Psoas muscle (tissue), 8 donors: ENCODE measurements around the gene KCNS3. TPM values are rescaled to one million over a fixed set of nuclear protein-coding genes. Genes with fewer than 3 reads are reported as not detected.
"Not testable (repeated sequence)": the region's sequence is repeated elsewhere in the genome, so short reads cannot be mapped to it uniquely, and the experiment has no call there.

Experiments
- ATAC-seq, 4 donors: fragments of 200-7000 bp; cut with Tn5 transposase; one replicate each; pipeline ENCODE4 v1.9.1; 2020; ENCODE audit warnings: moderate library complexity in 3 of 4, mild to moderate bottlenecking in 2 of 4
- DNase-seq, 2 donors: peaks; one replicate each; pipeline ENCODE4 v3.0.0-alpha.2; 2020
- H3K27ac ChIP-seq: fragments of 200-600 bp; one replicate; pipeline ENCODE4 v1.8.0; 2022
- H3K27me3 ChIP-seq, 3 donors: fragments of 200-600 bp in 1 of 3; one replicate each; pipeline versions ENCODE4 v1.6.1 to v1.8.0; 2013 to 2022; ENCODE audit warnings: low read length in 2 of 3, mild to moderate bottlenecking in 2 of 3, moderate library complexity in 1 of 3; ENCODE audit not compliant: insufficient read depth in 3 of 3
- H3K36me3 ChIP-seq, 2 donors: fragments of 200-600 bp in 1 of 2; one replicate each; pipeline versions ENCODE4 v1.6.1 to v1.8.0; 2013 to 2022; ENCODE audit warnings: low read depth in 1 of 2, mild to moderate bottlenecking in 1 of 2, moderate library complexity in 1 of 2; ENCODE audit not compliant: insufficient read depth in 1 of 2
- H3K4me1 ChIP-seq: fragments of 200-600 bp; one replicate; pipeline ENCODE4 v1.8.0; 2022
- H3K4me3 ChIP-seq: fragments of 200-600 bp; one replicate; pipeline ENCODE4 v1.8.0; 2022; ENCODE audit warnings: mild to moderate bottlenecking
- H3K9me3 ChIP-seq: fragments of 200-600 bp; one replicate; pipeline ENCODE4 v1.8.0; 2022
- WGBS, 3 donors: extraction: QIAGEN DNeasy Blood & Tissue Kit; methylation state at CpG; one replicate each; pipeline versions ENCODE4 v1.1.6 to v1.1.7; 2013; 5-methylcytosine and 5-hydroxymethylcytosine counted together
- intact Hi-C, 2 donors: fragments of 100-400 bp; cut with DNase I; formaldehyde crosslinking; loops; one replicate each; pipeline versions ENCODE4 v1.11.0 to v1.14.2; 2022
- polyA plus RNA-seq, 3 donors: library from polyadenylated mRNA; stranded (reverse); fragments of 200-250 nt; gene quantifications; one replicate each; pipeline ENCODE4 v1.2.3, GENCODE V29; 2013
- total RNA-seq, 4 donors: library from RNA; stranded (reverse); fragmentation: NEBNext Ultra II Directional in 2 of 4; extraction: Animal tissue kit (Norgen Biotek cat#: 25700) in 2 of 4; gene quantifications; one replicate each; pipeline versions ENCODE4 v1.2.1 to v1.2.4, GENCODE V29; 2021 to 2023
- TF ChIP-seq, protein P1 (sequence below): fragments of 200-600 bp; IDR thresholded peaks from one replicate; pipeline ENCODE4 v1.8.0; 2022; ENCODE audit warnings: antibody characterized with exemption
- donor health status: healthy with polysubstance abuse.
- donor health status: DM: no; HTN: no; CAD: no; lungs with moderate emphysema.
- donor health status: Bipolar disorder and iron deficiency.
- donor health status: healthy.
- donor health status: DM: yes; HTN: yes; CAD: no.
- donor health status: DM: no; HTN: no; CAD: no.
- donor health status: DM: no; HTN: no; CAD: no.
- donor health status: DM: yes; HTN: yes; CAD: no.

The KCNS3 gene
- total and polyA plus RNA-seq, 7 donors = 3.6 to 29.2 (median 12.1) TPM

DNA sequence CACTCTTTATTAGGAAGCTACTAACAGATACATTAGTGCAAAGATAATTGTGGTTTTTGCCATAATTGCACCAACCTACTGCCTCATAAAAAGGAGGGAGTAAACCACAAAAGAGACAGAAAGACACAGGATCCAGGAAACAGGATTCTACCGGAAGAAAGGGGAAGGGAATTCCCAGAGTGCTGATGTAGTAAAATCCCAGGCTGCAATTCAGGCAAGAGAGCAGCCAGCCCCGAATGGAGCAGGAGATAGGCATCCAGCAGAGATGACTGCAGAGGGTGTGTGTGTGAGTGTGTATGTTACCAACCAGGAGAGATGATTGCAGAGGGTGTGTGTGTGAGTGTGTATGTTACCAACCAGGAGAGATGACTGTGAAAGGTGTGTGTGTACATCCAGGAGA lies 84.4 kb downstream of the KCNS3 start:
- Histone ChIP-seq H3K27ac (no peak overlapping the region), H3K9me3 (no peaks in the 10 kb centered on the region), H3K4me1 (no peaks in the 10 kb centered on the region), H3K27me3 (no peaks in the 10 kb centered on the region), H3K36me3 (no peaks in the 10 kb centered on the region), H3K4me3 (no peak overlapping the region)
- TF ChIP-seq, protein P1, sequence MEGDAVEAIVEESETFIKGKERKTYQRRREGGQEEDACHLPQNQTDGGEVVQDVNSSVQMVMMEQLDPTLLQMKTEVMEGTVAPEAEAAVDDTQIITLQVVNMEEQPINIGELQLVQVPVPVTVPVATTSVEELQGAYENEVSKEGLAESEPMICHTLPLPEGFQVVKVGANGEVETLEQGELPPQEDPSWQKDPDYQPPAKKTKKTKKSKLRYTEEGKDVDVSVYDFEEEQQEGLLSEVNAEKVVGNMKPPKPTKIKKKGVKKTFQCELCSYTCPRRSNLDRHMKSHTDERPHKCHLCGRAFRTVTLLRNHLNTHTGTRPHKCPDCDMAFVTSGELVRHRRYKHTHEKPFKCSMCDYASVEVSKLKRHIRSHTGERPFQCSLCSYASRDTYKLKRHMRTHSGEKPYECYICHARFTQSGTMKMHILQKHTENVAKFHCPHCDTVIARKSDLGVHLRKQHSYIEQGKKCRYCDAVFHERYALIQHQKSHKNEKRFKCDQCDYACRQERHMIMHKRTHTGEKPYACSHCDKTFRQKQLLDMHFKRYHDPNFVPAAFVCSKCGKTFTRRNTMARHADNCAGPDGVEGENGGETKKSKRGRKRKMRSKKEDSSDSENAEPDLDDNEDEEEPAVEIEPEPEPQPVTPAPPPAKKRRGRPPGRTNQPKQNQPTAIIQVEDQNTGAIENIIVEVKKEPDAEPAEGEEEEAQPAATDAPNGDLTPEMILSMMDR = no peak
- 15 to 19% (median 18%) methylated on average over 2 of the region's 2 CpGs for WGBS, 3 donors
- intact Hi-C loops = no loop called here
- DNase-seq = no peak
- ATAC-seq = no peak

DNA sequence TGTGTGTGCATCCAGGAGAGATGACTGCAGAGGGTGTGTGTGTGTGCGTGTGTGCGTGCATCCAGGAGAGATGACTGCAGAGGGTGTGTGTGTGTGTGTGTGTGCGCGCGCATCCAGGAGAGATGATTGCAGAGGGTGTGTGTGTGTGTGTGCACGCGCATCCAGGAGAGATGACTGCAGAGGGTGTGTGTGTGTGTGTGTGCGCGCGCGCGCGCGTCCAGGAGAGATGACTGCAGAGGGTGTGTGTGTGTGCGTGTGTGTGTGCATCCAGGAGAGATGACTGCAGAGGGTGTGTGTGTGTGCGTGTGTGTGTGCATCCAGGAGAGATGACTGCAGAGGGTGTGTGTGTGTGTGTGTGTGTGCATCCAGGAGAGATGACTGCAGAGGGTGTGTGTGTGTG lies 85.1 kb downstream of the KCNS3 start:
- H3K4me1 ChIP-seq, H3K4me3 ChIP-seq, H3K27ac ChIP-seq, H3K27me3 ChIP-seq, H3K36me3 ChIP-seq, H3K9me3 ChIP-seq, ATAC-seq, DNase-seq, intact Hi-C loops: not testable (repeated sequence)
- 83 to 95% (median 92%) methylated on average over 14 to 16 of the region's 16 CpGs for WGBS, 3 donors

- 80 to 90% (median 82%) methylated on average over 3 of the region's 3 CpGs for WGBS, 3 donors
- no peaks in the 10 kb centered on the region for H3K4me1 ChIP-seq
- TF ChIP-seq, protein P1 = no peak
Measured at GRCh38 chr2:17965196-17965595, 86.7 kb downstream of the KCNS3 start.

GRCh38 chr2:17966798-17967197 lies 88.3 kb downstream of the KCNS3 start:
- H3K4me1 ChIP-seq = no peaks in the 10 kb centered on the region
- DNase-seq (no peak), ATAC-seq (no peak)
- H3K27ac ChIP-seq = no peak overlapping the region
- H3K36me3 ChIP-seq = no peaks in the 10 kb centered on the region
- H3K4me3 ChIP-seq = no peak overlapping the region
- TF ChIP-seq, protein P1 = no peak
- H3K9me3 ChIP-seq = no peaks in the 10 kb centered on the region
- H3K27me3 ChIP-seq = no peaks in the 10 kb centered on the region
- intact Hi-C loops = no loop called here
- WGBS, 3 donors = 67 to 76% (median 75%) methylated on average over 3 of the region's 3 CpGs

More at GRCh38 chr2:17965196-17965595, 86.7 kb downstream of the KCNS3 start:
- Histone ChIP-seq H3K36me3 (no peaks in the 10 kb centered on the region), H3K4me3 (no peak overlapping the region), H3K27me3 (no peaks in the 10 kb centered on the region), H3K27ac (no peak overlapping the region), H3K9me3 (no peaks in the 10 kb centered on the region)
- intact Hi-C loops = no loop called here
- no peak for ATAC-seq
- DNase-seq = no peak

DNA sequence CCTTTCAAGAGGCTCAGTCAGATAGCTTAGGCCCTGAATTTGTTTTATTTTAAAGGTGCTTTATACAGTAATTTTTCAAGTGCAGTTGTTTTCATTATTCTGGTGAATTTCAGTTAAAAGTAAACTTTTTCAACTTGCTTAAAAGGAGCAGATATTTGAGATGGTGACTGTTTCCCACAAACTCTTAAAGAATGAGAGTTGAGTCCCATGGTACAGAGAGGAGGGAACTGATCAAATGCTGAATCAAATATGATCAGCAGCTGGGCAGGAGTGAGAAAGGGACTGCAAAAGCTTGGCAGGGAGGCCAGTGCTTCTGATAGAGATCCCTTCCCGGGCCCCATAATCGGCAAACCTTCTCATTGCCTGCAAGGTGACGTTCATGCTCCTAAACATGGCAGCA lies 91.2 kb downstream of the KCNS3 start:
- ATAC-seq (no peak), DNase-seq (no peak)
- H3K4me1 ChIP-seq = no peaks in the 10 kb centered on the region
- H3K36me3 ChIP-seq = no peaks in the 10 kb centered on the region
- H3K4me3 ChIP-seq = no peak overlapping the region
- no peak overlapping the region for H3K27ac ChIP-seq
- H3K27me3 ChIP-seq = no peaks in the 10 kb centered on the region
- 80 to 88% (median 83%) methylated on average over 3 of the region's 3 CpGs for WGBS, 3 donors
- intact Hi-C loops = loop anchor here (10.0 kb wide), 2 partner anchors 95 to 185 kb away; partner anchors contain the start of gene KCNS3 (in 1 of the 2)
- TF ChIP-seq, protein P1 = no peak
- no peaks in the 10 kb centered on the region for H3K9me3 ChIP-seq
